ENCODE data around the gene KCTD1.

DNA sequence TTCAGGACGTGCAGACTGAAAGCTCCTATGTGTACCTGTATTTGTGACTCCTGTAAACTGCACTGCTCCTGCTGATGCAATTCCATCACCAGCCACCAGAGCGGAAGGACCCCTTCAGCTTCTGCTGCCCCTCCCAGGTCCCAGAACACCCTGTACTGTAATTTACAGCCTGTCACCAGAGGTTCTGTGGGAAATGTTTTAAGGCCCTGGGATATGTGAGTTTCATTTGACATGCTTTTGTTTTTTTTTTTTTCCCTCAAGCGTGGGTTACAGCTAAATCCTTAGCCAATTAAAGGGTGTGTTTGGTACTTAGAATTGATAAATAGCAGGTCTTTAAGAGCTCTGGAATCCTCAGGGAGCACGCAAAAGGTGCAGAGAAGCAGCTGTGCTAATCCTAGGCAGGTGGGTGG is 79.4 kb downstream of the KCTD1 start:
- TF ChIP-seq YY1 (IDR thresholded peaks at IDR 0.05; ENCODE audit: insufficient read depth, insufficient read length) (no peak), ZNF274 (IDR thresholded peaks at IDR 0.05; ENCODE audit: low read depth, low read length) (no peak)
